Measurements from ENCODE around the gene FUT6.
"Not testable (repeated sequence)": the region's sequence is repeated elsewhere in the genome, so short reads cannot be mapped to it uniquely, and the experiment has no call there.

DNA sequence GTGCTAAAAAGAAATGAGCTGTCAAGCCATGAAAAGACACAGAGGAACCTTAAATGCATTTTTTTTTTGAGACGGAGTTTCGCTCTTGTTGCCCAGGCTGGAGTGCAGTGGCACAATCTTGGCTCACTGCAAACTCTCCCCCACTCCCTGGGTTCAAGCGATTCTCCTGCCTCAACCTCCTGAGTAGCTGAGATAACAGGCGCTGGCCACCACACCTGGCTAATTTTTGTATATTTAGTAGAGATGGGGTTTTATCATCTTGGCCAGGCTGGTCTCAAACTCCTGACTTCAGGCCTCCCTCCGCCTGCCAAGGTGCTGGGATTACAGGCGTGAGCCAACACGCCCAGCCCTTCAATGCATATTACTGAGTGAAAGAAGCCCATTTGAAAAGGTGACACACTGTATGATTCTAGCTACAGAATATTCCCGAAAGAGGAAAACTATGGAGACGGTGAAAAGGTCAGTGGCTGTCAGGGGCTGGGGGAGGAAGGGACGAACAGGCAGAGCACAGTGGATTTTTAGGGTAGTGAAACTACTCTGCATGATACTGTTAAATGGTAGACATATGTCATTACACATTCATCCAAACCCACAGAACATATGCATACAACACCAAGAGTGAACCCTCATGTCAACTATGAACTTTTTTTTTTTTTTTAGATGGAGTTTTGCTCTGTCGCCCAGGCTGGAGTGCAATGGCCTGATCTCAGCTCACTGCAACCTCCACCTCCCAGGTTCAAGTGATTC is 44.7 kb upstream of the FUT6 start:
- TF ChIP-seq, protein P1, sequence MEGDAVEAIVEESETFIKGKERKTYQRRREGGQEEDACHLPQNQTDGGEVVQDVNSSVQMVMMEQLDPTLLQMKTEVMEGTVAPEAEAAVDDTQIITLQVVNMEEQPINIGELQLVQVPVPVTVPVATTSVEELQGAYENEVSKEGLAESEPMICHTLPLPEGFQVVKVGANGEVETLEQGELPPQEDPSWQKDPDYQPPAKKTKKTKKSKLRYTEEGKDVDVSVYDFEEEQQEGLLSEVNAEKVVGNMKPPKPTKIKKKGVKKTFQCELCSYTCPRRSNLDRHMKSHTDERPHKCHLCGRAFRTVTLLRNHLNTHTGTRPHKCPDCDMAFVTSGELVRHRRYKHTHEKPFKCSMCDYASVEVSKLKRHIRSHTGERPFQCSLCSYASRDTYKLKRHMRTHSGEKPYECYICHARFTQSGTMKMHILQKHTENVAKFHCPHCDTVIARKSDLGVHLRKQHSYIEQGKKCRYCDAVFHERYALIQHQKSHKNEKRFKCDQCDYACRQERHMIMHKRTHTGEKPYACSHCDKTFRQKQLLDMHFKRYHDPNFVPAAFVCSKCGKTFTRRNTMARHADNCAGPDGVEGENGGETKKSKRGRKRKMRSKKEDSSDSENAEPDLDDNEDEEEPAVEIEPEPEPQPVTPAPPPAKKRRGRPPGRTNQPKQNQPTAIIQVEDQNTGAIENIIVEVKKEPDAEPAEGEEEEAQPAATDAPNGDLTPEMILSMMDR (conservative IDR thresholded peaks at IDR 0.05; ENCODE audit: low read length) = not testable (repeated sequence)
- TF ChIP-seq EZH2phosphoT487 (IDR thresholded peaks at IDR 0.05; ENCODE audit: borderline replicate concordance) = not testable (repeated sequence)

All from Loucy (cell line).